Liver (tissue), 9 donors: ENCODE measurements around the gene MEIS3. TPM values are rescaled to one million over a fixed set of nuclear protein-coding genes. Genes with fewer than 3 reads are reported as not detected.
A peak's percentile ranks its signal among the peaks of the same experiment; 100 is the strongest.

Experiments used
- DNase-seq: peaks from one replicate; pipeline ENCODE4 v3.0.0-alpha.2; 2017; ENCODE audit warnings: low spot score
- H3K27ac ChIP-seq, 2 donors: one replicate each; pipeline ENCODE4 v1.7.0; 2013; ENCODE audit warnings: inconsistent platforms in 2 of 2, low read length in 2 of 2, control low read depth in 1 of 2, low read depth in 1 of 2, mild to moderate bottlenecking in 1 of 2
- H3K27me3 ChIP-seq, 4 donors: one replicate each; pipeline versions ENCODE4 v1.6.1 to v1.7.0; 2013; ENCODE audit warnings: low read length in 3 of 4, inconsistent platforms in 1 of 4, mild to moderate bottlenecking in 1 of 4, moderate library complexity in 1 of 4; ENCODE audit not compliant: control insufficient read depth in 4 of 4, insufficient read depth in 4 of 4
- H3K36me3 ChIP-seq, 4 donors: one replicate each; pipeline versions ENCODE4 v1.6.1 to v1.7.0; 2013; ENCODE audit warnings: low read length in 3 of 4, mild to moderate bottlenecking in 3 of 4, low read depth in 1 of 4, moderate library complexity in 1 of 4; ENCODE audit not compliant: control insufficient read depth in 4 of 4, insufficient read depth in 3 of 4
- H3K4me1 ChIP-seq, 4 donors: one replicate each; pipeline versions ENCODE4 v1.6.1 to v1.7.0; 2013; ENCODE audit warnings: low read length in 3 of 4, mild to moderate bottlenecking in 3 of 4, moderate library complexity in 1 of 4; ENCODE audit not compliant: control insufficient read depth in 4 of 4, insufficient read depth in 4 of 4
- H3K4me3 ChIP-seq, 3 donors: one replicate each; pipeline versions ENCODE4 v1.6.1 to v1.7.0; 2013; ENCODE audit warnings: low read length in 3 of 3, control low read depth in 1 of 3, low read depth in 1 of 3, mild to moderate bottlenecking in 1 of 3
- H3K9ac ChIP-seq, 2 donors: one replicate each; pipeline ENCODE4 v1.7.0; 2013; ENCODE audit warnings: low read length in 2 of 2, mild to moderate bottlenecking in 2 of 2, moderate library complexity in 2 of 2, control low read depth in 1 of 2, low read depth in 1 of 2
- H3K9me3 ChIP-seq, 4 donors: one replicate each; pipeline versions ENCODE4 v1.6.1 to v1.7.0; 2013; ENCODE audit warnings: low read length in 3 of 4; ENCODE audit not compliant: control insufficient read depth in 4 of 4
- EGR1 ChIP-seq, 2 donors: IDR thresholded peaks; 2 replicates each; pipeline ENCODE4 v1.6.1; 2016 to 2018; ENCODE audit warnings: antibody characterized with exemption in 2 of 2, low read depth in 2 of 2
- FOXA1 ChIP-seq: IDR thresholded peaks from 2 replicates; pipeline ENCODE4 v1.6.1; 2016; ENCODE audit warnings: antibody characterized with exemption
- FOXA2 ChIP-seq: IDR thresholded peaks from 2 replicates; pipeline ENCODE4 v1.6.1; 2016; ENCODE audit warnings: antibody characterized with exemption
- GABPA ChIP-seq, 2 donors: IDR thresholded peaks in 1 of 2; conservative IDR thresholded peaks in 1 of 2; 2 replicates each; pipeline ENCODE4 v1.6.1; 2016; ENCODE audit warnings: antibody characterized with exemption in 2 of 2, mild to moderate bottlenecking in 1 of 2, moderate library complexity in 1 of 2
- HNF4A ChIP-seq, 2 donors: conservative IDR thresholded peaks; 2 replicates each; pipeline ENCODE4 v1.6.1; 2016; ENCODE audit warnings: antibody characterized with exemption in 2 of 2, mild to moderate bottlenecking in 2 of 2
- HNF4G ChIP-seq: IDR thresholded peaks from 2 replicates; pipeline ENCODE4 v1.6.1; 2016; ENCODE audit warnings: antibody characterized with exemption
- NR2F2 ChIP-seq: IDR thresholded peaks from 2 replicates; pipeline ENCODE4 v1.6.1; 2016; ENCODE audit warnings: antibody characterized with exemption
- RAD21 ChIP-seq, 2 donors: IDR thresholded peaks; 2 replicates each; pipeline ENCODE4 v1.6.1; 2016; ENCODE audit warnings: antibody characterized with exemption in 2 of 2, mild to moderate bottlenecking in 2 of 2
- RXRA ChIP-seq, 2 donors: IDR thresholded peaks; 2 replicates each; pipeline ENCODE4 v1.6.1; 2017 to 2018; ENCODE audit warnings: antibody characterized with exemption in 2 of 2, mild to moderate bottlenecking in 1 of 2
- SP1 ChIP-seq: IDR thresholded peaks from 2 replicates; pipeline ENCODE4 v1.6.1; 2018; ENCODE audit warnings: antibody characterized with exemption, mild to moderate bottlenecking
- TAF1 ChIP-seq: conservative IDR thresholded peaks from 2 replicates; pipeline ENCODE4 v1.6.1; 2016; ENCODE audit warnings: antibody characterized with exemption, mild to moderate bottlenecking
- YY1 ChIP-seq: IDR thresholded peaks from 2 replicates; pipeline ENCODE4 v1.6.1; 2016; ENCODE audit warnings: antibody characterized with exemption, mild to moderate bottlenecking
- WGBS: extraction: QIAGEN DNeasy Blood & Tissue Kit; methylation state at CpG from one replicate; pipeline ENCODE4 v1.1.7; 2013; 5-methylcytosine and 5-hydroxymethylcytosine counted together
- polyA plus RNA-seq, 2 donors: library from polyadenylated mRNA; stranded (reverse) in 1 of 2; unstranded in 1 of 2; fragments of 200-250 nt in 1 of 2; fragments of >200 nt in 1 of 2; fragmentation: Nextera tagmentation in 1 of 2; extraction: Ambion mirVana in 1 of 2; gene quantifications; one replicate each; pipeline versions ENCODE4 v1.2.1 to v1.2.3, GENCODE V29; 2013 to 2015
- total RNA-seq, 2 donors: library from RNA; depleted of rRNA; stranded (reverse); fragments of >200 nt; gene quantifications; one replicate each; pipeline ENCODE4 v1.2.3, GENCODE V29; 2014
- TF ChIP-seq, protein P1 (sequence below): IDR thresholded peaks from 2 replicates; pipeline ENCODE4 v1.6.1; 2016; ENCODE audit warnings: antibody characterized with exemption, mild to moderate bottlenecking
- TF ChIP-seq, protein P2 (sequence below): fragments of 150-350 bp; IDR thresholded peaks from 2 replicates; pipeline ENCODE4 v1.5.1; 2017; ENCODE audit warnings: improper control_type of control experiment, low read depth, low read length; ENCODE audit not compliant: missing input control
- TF ChIP-seq, protein P3 (sequence below): IDR thresholded peaks from 2 replicates; pipeline ENCODE4 v1.6.1; 2016; ENCODE audit warnings: antibody characterized with exemption
- TF ChIP-seq, protein P4 (sequence below): IDR thresholded peaks from 2 replicates; pipeline ENCODE4 v1.6.1; 2016; ENCODE audit warnings: antibody characterized with exemption
- TF ChIP-seq, protein P5 (sequence below): IDR thresholded peaks from 2 replicates; pipeline ENCODE4 v1.6.1; 2016; ENCODE audit warnings: antibody characterized with exemption
- donor health status: healthy.
- donor health status: healthy.
- donor health status: healthy.
- donor health status: healthy.
- donor health status: healthy.

Gene MEIS3
- total and polyA plus RNA-seq, 4 donors = 0.50 to 1.3 (median 0.89) TPM

DNA sequence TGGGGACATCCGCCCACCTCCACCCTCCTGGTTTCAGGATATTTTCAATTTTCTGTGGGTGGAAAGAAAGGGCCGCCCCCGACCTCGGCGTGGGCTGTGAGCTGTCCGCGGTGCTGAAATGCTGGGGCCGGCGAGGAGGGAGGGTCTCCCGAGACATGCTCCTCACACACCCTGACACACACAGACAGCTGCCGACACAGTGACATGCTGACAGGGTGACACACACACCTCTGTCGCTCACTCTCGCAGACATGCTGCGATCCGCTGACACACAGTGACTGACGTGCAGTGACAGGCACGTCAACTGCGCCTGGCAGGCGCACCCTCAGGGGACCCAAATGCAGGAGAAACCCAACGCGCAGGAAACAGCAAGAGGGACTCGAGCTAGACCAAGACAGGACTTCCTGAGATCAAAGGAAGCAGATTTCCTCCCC, 25.1 kb upstream of the MEIS3 start:
- no peak for DNase-seq
- Histone ChIP-seq H3K9me3 (peaks cover 0 to 3% (median under 1%) of the 10 kb centered on the region in 4 donors), H3K27me3 (peaks cover 6 to 12% (median 8%) of the 10 kb centered on the region in 4 donors), H3K4me1 (peaks cover 0 to 14% (median 9%) of the 10 kb centered on the region in 4 donors), H3K27ac (no peak overlapping the region), H3K4me3 (no peak overlapping the region), H3K36me3 (no peaks in the 10 kb centered on the region), H3K9ac (no peak overlapping the region)
- 26% methylated on average over 22 of the region's 22 CpGs for WGBS
- TF ChIP-seq, protein P1, sequence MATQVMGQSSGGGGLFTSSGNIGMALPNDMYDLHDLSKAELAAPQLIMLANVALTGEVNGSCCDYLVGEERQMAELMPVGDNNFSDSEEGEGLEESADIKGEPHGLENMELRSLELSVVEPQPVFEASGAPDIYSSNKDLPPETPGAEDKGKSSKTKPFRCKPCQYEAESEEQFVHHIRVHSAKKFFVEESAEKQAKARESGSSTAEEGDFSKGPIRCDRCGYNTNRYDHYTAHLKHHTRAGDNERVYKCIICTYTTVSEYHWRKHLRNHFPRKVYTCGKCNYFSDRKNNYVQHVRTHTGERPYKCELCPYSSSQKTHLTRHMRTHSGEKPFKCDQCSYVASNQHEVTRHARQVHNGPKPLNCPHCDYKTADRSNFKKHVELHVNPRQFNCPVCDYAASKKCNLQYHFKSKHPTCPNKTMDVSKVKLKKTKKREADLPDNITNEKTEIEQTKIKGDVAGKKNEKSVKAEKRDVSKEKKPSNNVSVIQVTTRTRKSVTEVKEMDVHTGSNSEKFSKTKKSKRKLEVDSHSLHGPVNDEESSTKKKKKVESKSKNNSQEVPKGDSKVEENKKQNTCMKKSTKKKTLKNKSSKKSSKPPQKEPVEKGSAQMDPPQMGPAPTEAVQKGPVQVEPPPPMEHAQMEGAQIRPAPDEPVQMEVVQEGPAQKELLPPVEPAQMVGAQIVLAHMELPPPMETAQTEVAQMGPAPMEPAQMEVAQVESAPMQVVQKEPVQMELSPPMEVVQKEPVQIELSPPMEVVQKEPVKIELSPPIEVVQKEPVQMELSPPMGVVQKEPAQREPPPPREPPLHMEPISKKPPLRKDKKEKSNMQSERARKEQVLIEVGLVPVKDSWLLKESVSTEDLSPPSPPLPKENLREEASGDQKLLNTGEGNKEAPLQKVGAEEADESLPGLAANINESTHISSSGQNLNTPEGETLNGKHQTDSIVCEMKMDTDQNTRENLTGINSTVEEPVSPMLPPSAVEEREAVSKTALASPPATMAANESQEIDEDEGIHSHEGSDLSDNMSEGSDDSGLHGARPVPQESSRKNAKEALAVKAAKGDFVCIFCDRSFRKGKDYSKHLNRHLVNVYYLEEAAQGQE = peak; percentile 98
- TF ChIP-seq TAF1 = no peak

DNA sequence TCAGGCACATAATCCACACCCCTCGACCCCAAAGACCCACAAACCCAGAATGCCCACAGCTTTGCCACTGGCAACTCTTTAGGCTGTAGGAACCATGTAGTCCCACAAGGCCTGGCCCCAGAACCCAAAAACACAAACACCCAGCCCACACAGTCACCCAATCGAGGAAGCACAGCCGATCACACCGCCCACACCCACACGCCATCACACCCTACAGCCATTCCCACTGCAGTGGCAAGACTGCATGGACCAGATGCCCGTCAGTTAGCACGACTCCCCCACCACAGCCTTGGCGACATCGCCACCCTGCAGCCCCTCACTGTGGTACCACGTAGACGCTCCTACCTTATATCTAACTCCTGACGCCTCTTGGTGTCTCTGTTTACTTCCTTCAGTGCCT, 24.0 kb upstream of the MEIS3 start:
- Histone ChIP-seq H3K9ac (no peak overlapping the region), H3K4me3 (no peak overlapping the region), H3K36me3 (no peaks in the 10 kb centered on the region), H3K9me3 (peaks cover 0 to 3% (median under 1%) of the 10 kb centered on the region in 4 donors), H3K4me1 (peaks cover 0 to 14% (median 9%) of the 10 kb centered on the region in 4 donors), H3K27ac (no peak overlapping the region), H3K27me3 (peaks cover 6 to 10% (median 9%) of the 10 kb centered on the region in 4 donors)
- TF ChIP-seq, protein P2, sequence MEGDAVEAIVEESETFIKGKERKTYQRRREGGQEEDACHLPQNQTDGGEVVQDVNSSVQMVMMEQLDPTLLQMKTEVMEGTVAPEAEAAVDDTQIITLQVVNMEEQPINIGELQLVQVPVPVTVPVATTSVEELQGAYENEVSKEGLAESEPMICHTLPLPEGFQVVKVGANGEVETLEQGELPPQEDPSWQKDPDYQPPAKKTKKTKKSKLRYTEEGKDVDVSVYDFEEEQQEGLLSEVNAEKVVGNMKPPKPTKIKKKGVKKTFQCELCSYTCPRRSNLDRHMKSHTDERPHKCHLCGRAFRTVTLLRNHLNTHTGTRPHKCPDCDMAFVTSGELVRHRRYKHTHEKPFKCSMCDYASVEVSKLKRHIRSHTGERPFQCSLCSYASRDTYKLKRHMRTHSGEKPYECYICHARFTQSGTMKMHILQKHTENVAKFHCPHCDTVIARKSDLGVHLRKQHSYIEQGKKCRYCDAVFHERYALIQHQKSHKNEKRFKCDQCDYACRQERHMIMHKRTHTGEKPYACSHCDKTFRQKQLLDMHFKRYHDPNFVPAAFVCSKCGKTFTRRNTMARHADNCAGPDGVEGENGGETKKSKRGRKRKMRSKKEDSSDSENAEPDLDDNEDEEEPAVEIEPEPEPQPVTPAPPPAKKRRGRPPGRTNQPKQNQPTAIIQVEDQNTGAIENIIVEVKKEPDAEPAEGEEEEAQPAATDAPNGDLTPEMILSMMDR = no peak
- TF ChIP-seq, protein P3, sequence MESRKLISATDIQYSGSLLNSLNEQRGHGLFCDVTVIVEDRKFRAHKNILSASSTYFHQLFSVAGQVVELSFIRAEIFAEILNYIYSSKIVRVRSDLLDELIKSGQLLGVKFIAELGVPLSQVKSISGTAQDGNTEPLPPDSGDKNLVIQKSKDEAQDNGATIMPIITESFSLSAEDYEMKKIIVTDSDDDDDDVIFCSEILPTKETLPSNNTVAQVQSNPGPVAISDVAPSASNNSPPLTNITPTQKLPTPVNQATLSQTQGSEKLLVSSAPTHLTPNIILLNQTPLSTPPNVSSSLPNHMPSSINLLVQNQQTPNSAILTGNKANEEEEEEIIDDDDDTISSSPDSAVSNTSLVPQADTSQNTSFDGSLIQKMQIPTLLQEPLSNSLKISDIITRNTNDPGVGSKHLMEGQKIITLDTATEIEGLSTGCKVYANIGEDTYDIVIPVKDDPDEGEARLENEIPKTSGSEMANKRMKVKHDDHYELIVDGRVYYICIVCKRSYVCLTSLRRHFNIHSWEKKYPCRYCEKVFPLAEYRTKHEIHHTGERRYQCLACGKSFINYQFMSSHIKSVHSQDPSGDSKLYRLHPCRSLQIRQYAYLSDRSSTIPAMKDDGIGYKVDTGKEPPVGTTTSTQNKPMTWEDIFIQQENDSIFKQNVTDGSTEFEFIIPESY = no peak
- TF ChIP-seq RAD21 (IDR thresholded peaks at IDR 0.05) (no peak), YY1 (no peak), HNF4A (conservative IDR thresholded peaks at IDR 0.05) (no peak), TAF1 (no peak), GABPA (IDR thresholded peaks at IDR 0.05 in 1 of 2, conservative IDR thresholded peaks at IDR 0.05 in 1 of 2) (no peak), SP1 (no peak), FOXA1 (no peak), EGR1 (IDR thresholded peaks at IDR 0.05; ENCODE audit: low read depth in 2 of 2) (no peak), NR2F2 (no peak), RXRA (IDR thresholded peaks at IDR 0.05) (no peak), FOXA2 (no peak), HNF4G (no peak)
- TF ChIP-seq, protein P4, sequence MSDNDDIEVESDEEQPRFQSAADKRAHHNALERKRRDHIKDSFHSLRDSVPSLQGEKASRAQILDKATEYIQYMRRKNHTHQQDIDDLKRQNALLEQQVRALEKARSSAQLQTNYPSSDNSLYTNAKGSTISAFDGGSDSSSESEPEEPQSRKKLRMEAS = no peak
- TF ChIP-seq, protein P5, sequence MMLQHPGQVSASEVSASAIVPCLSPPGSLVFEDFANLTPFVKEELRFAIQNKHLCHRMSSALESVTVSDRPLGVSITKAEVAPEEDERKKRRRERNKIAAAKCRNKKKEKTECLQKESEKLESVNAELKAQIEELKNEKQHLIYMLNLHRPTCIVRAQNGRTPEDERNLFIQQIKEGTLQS = no peak
- TF ChIP-seq, protein P1 = no peak
- no peak for DNase-seq
- 61% methylated on average over 12 of the region's 12 CpGs for WGBS
